Natural killer cell treated with Interleukin-12 subunit alpha and Interleukin-12 subunit beta and Interleukin-15 and Interleukin-18, amount 100 ng/mL, for 72 hours (primary cell): ENCODE measurements around the gene KCTD13. TPM values are rescaled to one million over a fixed set of nuclear protein-coding genes. Genes with fewer than 3 reads are reported as not detected.
A peak's percentile ranks its signal among the peaks of the same experiment; 100 is the strongest.

Experiments used
- ATAC-seq, 2 donors: fragments of 150-1000 bp; cut with Tn5 transposase in 1 of 2; sonication (Bioruptor Pico), chemical (Tn5 transposase) in 1 of 2; 2 replicates each; pipeline ENCODE4 v1.10.0; 2021
- DNase-seq: peaks from one replicate; pipeline ENCODE4 v3.0.0; 2022; ENCODE audit warnings: low spot score
- H3K27ac Mint-ChIP-seq, 2 donors: 1 replicate in 1 of 2; 2 replicates in 1 of 2; pipeline ENCODE4 v1.8.0; 2022; ENCODE audit warnings: mixed read lengths in 2 of 2, mild to moderate bottlenecking in 1 of 2, moderate library complexity in 1 of 2
- H3K27me3 Mint-ChIP-seq, 2 donors: 1 replicate in 1 of 2; 2 replicates in 1 of 2; pipeline ENCODE4 v1.8.0; 2022; ENCODE audit warnings: mixed read lengths in 2 of 2
- H3K36me3 Mint-ChIP-seq: one replicate; pipeline ENCODE4 v1.8.0; 2022; ENCODE audit warnings: mixed read lengths
- H3K4me1 Mint-ChIP-seq, 2 donors: 1 replicate in 1 of 2; 2 replicates in 1 of 2; pipeline ENCODE4 v1.8.0; 2022; ENCODE audit warnings: low read depth in 2 of 2, mixed read lengths in 2 of 2, mild to moderate bottlenecking in 1 of 2
- H3K4me3 Mint-ChIP-seq: one replicate; pipeline ENCODE4 v1.8.0; 2022; ENCODE audit warnings: mixed read lengths
- H3K9me3 Mint-ChIP-seq: 2 replicates; pipeline ENCODE4 v1.8.0; 2022; ENCODE audit warnings: mixed read lengths
- total RNA-seq, 2 donors: library from RNA; stranded (reverse); gene quantifications; one replicate each; pipeline ENCODE4 v1.2.3, GENCODE V29; 2022

KCTD13 gene
- total RNA-seq, result 10 to 100 TPM; 53.6 to 92.7 TPM

GRCh38 chr16:29925781-29926710 lies at the start of gene KCTD13:
Gene KCTD13, minus strand, starts transcription at chr16:29926226. Its CDS starts 193 bp downstream, at chr16:29926033.
- H3K36me3 Mint-ChIP-seq, result peaks cover 7% of the 10 kb centered on the region
- ATAC-seq (peak; percentile 97 to 98), DNase-seq (peak; percentile 92)
- H3K4me1 Mint-ChIP-seq, result peaks cover 27 to 36% of the 10 kb centered on the region in 2 donors
- H3K27ac Mint-ChIP-seq, result peak within 1 kb of the TSS; percentile 92 to 97
- H3K27me3 Mint-ChIP-seq, result no peaks in the 10 kb centered on the region
- H3K9me3 Mint-ChIP-seq, result no peaks in the 10 kb centered on the region
- peak within 1 kb of the TSS; percentile 91 for H3K4me3 Mint-ChIP-seq

DNA sequence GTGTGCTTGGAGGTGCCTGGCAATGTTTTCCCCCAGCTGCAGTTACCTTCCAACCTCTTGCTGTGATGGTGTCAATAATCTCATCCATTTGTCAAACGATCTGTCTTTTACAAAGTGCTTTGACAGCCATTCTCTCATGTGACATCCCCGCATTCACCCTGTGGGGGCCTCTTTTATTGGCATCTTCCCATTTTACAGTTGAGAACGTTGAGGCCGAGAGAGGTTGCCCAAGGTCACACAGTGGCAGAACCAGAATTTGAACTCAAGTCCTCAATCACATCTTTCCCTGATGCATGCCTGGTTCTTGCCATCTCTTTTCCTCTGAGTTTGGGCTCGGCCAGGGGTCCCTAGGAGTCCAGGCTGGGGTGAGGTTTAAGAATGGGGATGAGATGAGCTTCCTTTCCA lies 49.1 kb upstream of the KCTD13 start:
- Mint-ChIP-seq H3K27me3 (no peaks in the 10 kb centered on the region), H3K4me1 (peaks cover 30 to 37% of the 10 kb centered on the region in 2 donors), H3K27ac (peak overlapping the region; percentile 74 to 91), H3K36me3 (peaks cover 18% of the 10 kb centered on the region), H3K9me3 (no peaks in the 10 kb centered on the region), H3K4me3 (peak overlapping the region; percentile 99)
- no peak for DNase-seq
- ATAC-seq, result no peak

DNA sequence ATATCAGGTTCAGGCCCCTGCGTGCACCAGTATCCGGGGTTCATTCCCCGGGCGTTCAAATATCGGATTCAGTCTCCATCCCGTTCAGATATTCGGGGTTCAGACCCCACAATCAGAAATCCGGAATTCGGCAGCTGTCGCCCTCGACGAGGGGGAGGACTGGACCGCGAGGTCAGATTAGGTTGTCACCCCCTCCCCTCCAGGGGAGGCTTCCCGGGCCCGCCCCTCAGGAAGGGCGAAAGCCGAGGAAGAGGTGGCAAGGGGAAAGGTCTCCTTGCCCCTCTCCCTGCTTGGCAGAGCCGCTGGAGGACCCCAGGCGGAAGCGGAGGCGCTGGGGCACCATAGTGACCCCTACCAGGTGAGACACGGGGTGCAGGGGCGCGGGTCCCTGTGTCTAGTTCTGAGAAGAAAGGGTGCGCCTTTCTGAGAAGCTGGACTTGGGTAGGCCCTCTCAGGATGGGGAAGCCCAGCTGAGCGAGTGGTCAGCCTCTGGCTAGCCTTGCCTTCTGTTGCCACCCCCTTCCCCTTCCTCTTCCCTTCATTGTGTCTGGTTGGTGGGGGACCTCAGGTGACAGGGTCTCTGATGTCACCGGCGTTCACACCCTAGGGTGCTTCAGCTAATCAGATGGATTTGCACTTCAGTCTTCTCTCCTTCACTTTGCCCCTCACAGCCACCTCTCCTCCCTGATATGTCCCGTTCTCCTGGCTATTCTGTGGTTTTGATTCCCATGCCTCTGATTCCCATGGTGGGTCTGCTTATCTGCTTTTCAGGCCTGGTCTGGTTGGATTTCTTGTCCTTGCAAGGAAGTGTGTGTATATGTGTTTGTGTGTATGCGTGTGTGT lies 48.5 kb upstream of the KCTD13 start:
- Mint-ChIP-seq H3K36me3 (peaks cover 13% of the 10 kb centered on the region), H3K27ac (peak overlapping the region; percentile 74 to 91)
- ATAC-seq, result no peak

DNA sequence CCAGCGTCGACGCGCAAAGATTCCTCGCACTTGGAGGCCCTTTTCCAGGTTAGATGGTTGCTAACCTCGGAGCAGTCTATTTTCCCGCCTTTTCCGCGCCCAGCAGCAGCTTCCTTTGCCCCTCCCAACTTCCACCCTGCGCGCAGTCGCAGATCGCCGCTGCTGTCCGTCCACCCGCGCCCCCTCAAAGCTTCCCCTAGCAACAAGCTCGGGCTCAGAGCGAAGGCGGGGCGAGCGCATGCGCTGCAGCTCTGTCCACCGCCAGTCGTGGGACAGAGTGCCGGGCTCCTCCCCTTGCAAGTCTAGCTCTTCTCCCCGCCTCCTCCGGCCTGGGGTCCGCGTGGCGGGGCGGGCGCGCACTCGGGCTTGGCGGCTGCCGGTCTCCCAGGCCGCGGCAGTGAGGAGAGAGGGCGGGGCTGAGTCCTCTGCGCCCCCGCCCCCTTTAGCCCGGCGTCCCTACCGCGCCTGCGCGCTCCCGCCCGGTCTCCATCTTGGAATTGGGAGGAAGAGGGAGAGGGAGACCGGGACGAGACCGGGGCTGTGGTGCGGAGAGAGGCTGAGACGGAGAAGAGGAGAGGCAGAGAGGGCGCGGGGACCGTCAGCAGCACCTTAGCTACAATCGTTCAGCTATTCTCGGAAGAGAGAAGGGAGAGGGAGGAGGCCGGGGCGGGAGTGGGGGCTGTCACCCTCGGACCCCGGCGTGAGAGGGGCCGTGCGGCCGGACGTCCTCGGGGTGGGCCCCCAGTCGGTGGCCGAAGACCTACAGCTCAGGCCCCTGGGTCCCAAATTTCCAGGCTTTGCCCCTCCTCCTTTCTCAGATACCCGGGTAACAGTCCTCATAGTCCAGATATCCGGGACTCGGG lies 47.6 kb upstream of the KCTD13 start, which contains the start of gene TAOK2:
Gene TAOK2, plus strand, starts transcription at position 485 of the 863 bp plus-strand sequence. CDS start 3,905 bp downstream, outside the sequence.
- Mint-ChIP-seq H3K9me3 (no peaks in the 10 kb centered on the region), H3K27ac (peak within 1 kb of the TSS; percentile 74 to 91), H3K4me1 (peaks cover 30 to 42% of the 10 kb centered on the region in 2 donors), H3K36me3 (peaks cover 14% of the 10 kb centered on the region), H3K27me3 (no peaks in the 10 kb centered on the region), H3K4me3 (peak within 1 kb of the TSS; percentile 99)
- DNase-seq (peak; percentile 100), ATAC-seq (peak; percentile 99)

More for the DNA sequence above, 48.5 kb upstream of the KCTD13 start:
- H3K27me3 Mint-ChIP-seq, result no peaks in the 10 kb centered on the region
- H3K9me3 Mint-ChIP-seq, result no peaks in the 10 kb centered on the region
- H3K4me1 Mint-ChIP-seq, result peaks cover 30 to 39% of the 10 kb centered on the region in 2 donors
- peak overlapping the region; percentile 99 for H3K4me3 Mint-ChIP-seq
- DNase-seq, result no peak

- ATAC-seq, result no peak
- H3K27ac Mint-ChIP-seq, result peak overlapping the region; percentile 74 to 91
- H3K27me3 Mint-ChIP-seq, result no peaks in the 10 kb centered on the region
- no peaks in the 10 kb centered on the region for H3K9me3 Mint-ChIP-seq
- peaks cover 17% of the 10 kb centered on the region for H3K36me3 Mint-ChIP-seq
- H3K4me1 Mint-ChIP-seq, result peaks cover 30 to 43% of the 10 kb centered on the region in 2 donors
- DNase-seq, result no peak
- H3K4me3 Mint-ChIP-seq, result peak overlapping the region; percentile 99
Observed at GRCh38 chr16:29972992-29973383, 47.0 kb upstream of the KCTD13 start.

DNA sequence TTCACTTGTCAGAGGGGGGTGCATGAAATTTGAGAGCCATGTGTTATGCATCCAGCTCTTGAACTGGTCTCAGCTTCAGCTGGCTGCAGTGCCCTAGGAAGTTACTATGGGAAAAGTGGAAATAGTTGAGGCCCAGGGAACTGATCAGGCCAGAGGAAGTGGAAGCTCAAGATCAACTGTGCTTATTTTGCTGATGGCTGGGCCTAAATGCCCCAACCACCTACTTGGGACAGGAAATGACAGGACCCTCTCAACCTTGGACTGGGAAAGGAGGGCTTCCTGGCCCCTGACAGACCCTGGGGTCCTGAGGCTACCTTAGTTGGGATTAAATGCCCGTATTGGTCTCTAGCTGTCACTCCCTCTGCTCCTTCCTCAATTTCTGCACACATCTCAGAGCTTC lies 46.5 kb upstream of the KCTD13 start:
- H3K36me3 Mint-ChIP-seq, result peaks cover 17% of the 10 kb centered on the region
- peak overlapping the region; percentile 99 for H3K4me3 Mint-ChIP-seq
- no peaks in the 10 kb centered on the region for H3K27me3 Mint-ChIP-seq
- H3K27ac Mint-ChIP-seq, result peak overlapping the region in 1 of 2 donors; percentile 74
- ATAC-seq (no peak), DNase-seq (no peak)
- H3K4me1 Mint-ChIP-seq, result peaks cover 30 to 43% of the 10 kb centered on the region in 2 donors
- no peaks in the 10 kb centered on the region for H3K9me3 Mint-ChIP-seq

DNA sequence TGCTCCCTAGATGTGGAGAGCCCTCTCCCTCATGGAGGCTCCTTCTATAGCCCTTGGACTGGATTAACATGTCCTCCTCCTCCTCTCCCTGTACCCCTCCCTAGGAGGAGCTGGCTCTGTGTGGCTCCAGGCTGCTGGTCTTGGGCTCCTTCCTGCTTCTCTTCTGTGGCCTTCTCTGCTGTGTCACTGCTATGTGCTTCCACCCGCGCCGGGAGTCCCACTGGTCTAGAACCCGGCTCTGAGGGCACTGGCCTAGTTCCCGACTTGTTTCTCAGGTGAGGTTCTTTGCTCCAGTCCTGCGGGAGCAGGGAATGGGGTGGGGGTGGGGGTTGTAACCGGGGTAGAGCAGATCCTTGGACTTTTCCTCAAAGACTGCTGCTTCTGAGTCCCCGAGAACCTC lies 45.3 kb upstream of the KCTD13 start:
- Mint-ChIP-seq H3K4me3 (no peak overlapping the region), H3K27ac (no peak overlapping the region), H3K9me3 (no peaks in the 10 kb centered on the region), H3K4me1 (peaks cover 22 to 34% of the 10 kb centered on the region in 2 donors), H3K36me3 (peaks cover 17% of the 10 kb centered on the region), H3K27me3 (no peaks in the 10 kb centered on the region)
- no peak for ATAC-seq
- DNase-seq, result no peak

DNA sequence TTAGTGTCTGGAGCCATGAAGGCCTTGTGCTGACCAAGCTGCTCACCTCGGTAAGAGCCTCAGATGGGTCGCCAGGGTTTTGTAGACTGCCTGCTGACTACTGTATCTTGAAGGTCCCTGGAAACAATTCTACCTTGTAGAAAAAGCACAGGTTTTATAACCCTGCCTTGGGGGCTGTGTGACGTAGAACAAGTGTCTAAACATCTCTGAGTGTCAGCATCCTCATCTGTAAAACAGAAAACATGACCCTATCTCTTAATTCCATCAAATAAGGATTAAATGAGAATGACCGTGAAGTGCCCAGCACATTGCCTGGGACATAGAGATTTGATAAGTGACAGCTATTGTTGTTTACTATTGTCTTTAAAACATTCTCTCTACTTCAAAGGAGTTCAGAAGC lies 42.2 kb upstream of the KCTD13 start:
- Mint-ChIP-seq H3K27me3 (no peaks in the 10 kb centered on the region), H3K27ac (no peak overlapping the region)

GRCh38 chr16:29963021-29963743 lies 37.2 kb upstream of the KCTD13 start:
- peak overlapping the region; percentile 83 to 93 for H3K27ac Mint-ChIP-seq
- no peaks in the 10 kb centered on the region for H3K27me3 Mint-ChIP-seq
- no peaks in the 10 kb centered on the region for H3K9me3 Mint-ChIP-seq
- H3K4me1 Mint-ChIP-seq, result peaks cover 15 to 16% of the 10 kb centered on the region in 2 donors
- no peaks in the 10 kb centered on the region for H3K36me3 Mint-ChIP-seq
- H3K4me3 Mint-ChIP-seq, result peak overlapping the region; percentile 96
- no peak for ATAC-seq
- no peak for DNase-seq

More for the DNA sequence above, 42.2 kb upstream of the KCTD13 start:
- Mint-ChIP-seq H3K9me3 (no peaks in the 10 kb centered on the region), H3K4me3 (no peak overlapping the region), H3K4me1 (peaks cover 3 to 13% of the 10 kb centered on the region in 2 donors), H3K36me3 (peaks cover 11% of the 10 kb centered on the region)
- DNase-seq (no peak), ATAC-seq (no peak)

DNA sequence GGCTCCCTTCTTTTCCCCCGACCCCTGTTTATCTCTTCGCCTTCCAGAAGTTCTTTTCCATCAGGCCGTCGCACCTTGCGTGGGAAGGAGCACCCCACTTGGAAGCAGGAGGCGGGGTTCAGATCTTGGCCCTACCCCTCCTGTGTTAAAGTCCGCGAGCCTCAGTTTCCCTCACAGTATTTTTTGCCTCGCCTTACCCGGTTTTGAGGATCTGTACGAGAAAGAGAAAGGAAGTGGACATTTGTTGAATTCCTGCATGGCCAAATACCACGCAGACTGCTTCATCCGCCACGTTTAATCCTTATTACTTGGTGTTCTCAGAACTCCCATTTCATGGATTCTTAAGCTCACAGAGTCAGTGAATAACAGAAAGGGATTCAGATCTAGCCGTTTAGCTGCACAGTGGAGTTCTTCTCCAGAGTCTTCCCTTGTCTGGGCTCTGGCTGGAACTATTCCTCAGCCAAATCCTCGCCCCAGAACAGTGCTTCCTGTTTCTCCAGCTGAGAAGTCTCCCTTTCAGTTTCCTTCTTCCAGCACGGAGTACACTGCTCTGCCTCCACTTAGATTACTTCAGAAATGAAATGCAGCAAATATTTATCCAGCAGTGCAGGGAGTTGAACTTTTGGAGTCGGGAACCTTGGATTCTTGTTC lies 36.4 kb upstream of the KCTD13 start:
- ATAC-seq (no peak), DNase-seq (no peak)
- no peaks in the 10 kb centered on the region for H3K9me3 Mint-ChIP-seq

DNA sequence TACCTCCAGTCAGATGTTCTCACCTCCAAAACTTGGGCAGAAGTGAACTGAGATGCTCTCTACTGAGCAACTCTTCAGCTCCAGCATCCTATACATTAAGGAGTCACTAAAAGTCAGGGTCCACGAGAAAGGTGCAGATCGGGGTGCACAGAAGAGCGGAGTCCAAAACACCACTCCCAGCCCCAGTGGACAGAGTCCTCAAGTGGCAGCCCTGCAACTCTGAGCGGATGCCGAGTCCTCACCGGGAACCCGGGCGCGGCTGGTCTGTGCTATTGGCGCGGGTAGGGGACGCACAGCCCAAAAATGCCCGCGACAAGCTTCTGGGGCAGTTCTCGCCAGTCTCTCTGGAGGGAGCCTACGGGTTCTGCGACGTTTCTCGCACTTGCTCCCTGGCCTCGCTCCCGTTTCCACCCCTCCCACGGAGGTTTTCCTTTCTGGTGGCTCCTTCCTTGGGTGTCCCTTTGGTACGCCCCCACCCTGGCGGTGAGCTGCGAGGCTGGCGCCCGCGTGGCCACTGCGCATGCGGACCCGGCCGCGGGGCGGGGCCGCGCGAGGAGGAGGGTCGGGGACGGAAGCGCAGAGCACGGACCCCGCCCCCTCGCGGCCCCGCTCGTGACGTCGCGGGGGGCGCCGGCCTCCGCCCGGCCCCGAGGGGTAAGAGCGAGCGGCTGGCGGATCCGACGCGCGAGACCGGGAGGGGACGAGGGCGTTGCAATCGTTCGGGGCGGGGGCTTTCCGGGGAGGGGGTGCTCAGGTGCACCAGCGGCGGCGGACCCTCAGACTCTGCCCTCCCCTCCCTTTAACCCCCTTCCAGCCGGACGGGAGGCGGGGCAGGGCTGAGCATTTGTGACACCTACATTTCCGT lies 35.7 kb upstream of the KCTD13 start, which contains the start of gene TMEM219:
Gene TMEM219, plus strand, starts transcription at position 601 of the 865 bp plus-strand sequence. CDS start 1,065 bp downstream, outside the sequence.
- DNase-seq, result peak; percentile 95
- peaks cover 15 to 16% of the 10 kb centered on the region in 2 donors for H3K4me1 Mint-ChIP-seq
- no peaks in the 10 kb centered on the region for H3K27me3 Mint-ChIP-seq
- peak within 1 kb of the TSS; percentile 96 for H3K4me3 Mint-ChIP-seq
- no peaks in the 10 kb centered on the region for H3K9me3 Mint-ChIP-seq
- H3K27ac Mint-ChIP-seq, result peak within 1 kb of the TSS; percentile 83 to 93
- no peaks in the 10 kb centered on the region for H3K36me3 Mint-ChIP-seq
- peak; percentile 95 to 96 for ATAC-seq

More for the DNA sequence above, 36.4 kb upstream of the KCTD13 start:
- Mint-ChIP-seq H3K36me3 (no peaks in the 10 kb centered on the region), H3K4me1 (peaks cover 15 to 16% of the 10 kb centered on the region in 2 donors), H3K4me3 (peak overlapping the region; percentile 96), H3K27ac (peak overlapping the region; percentile 83 to 93), H3K27me3 (no peaks in the 10 kb centered on the region)
